ENCODE results near the gene TMED3.

Gene TMED3

DNA sequence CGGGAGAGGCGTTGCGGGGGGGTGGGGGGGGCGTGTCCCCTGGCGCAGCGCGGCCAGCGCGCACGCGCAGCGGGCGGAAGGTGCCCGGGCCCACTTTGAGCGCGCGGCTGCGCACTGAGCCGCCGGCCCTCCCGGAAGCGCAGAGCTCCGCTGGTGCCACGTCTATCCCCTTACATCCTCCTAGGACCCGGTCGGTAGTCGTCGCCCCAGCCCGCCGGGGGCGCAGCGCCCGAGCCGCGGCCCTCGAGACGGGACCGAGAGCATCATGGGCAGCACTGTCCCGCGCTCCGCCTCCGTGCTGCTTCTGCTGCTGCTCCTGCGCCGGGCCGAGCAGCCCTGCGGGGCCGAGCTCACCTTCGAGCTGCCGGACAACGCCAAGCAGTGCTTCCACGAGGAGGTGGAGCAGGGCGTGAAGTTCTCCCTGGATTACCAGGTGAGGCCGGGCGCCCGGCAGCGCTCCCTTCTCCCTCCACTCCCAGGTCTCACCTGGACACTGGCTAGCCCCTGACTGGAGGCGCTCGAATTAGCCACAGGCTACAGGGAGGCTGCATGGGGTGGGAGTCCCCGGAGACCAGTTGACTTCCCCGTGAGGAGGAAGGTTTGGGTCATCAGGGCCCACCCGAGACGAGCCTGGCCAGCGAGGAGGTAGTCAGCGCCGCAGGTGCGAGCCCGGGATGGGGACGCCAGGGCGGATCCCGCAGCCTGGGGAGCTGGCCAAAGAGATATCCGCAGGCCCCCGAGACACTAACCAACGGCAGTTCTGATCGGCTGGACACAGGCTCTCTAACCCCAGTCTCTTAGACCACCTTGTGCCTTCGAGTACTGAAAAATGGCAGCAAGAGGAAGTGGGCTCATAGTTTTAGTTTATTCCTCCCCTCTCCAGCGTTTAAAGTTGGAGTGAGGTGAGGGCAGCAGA lies at the start of gene TMED3:
Gene TMED3 (plus strand): TSS at position 128 of the 916 bp plus-strand sequence. CDS start 138 bp downstream, at position 266.
- DNase-seq, result peak; percentile 62 to 79 (median 69)

DNA sequence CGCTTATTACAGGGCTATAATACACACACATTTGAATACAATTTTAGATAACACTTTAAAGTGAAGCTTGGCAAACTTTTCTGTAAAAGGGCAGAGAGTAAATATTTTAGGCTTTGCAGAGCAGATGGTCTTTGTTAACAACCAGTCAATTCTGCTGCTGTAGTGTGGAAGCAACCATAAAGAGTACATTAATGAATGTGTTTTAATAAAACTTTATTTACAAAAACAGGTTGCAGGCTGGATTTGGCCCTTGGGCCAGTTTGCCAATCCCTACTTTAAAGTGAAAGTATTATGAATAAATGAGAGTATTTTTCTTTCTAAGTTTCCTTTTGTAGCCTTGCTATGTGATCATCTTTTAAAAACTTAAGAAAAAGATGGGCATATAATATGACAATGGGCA lies 49.1 kb upstream of the TMED3 start:
- no peak for DNase-seq

DNA sequence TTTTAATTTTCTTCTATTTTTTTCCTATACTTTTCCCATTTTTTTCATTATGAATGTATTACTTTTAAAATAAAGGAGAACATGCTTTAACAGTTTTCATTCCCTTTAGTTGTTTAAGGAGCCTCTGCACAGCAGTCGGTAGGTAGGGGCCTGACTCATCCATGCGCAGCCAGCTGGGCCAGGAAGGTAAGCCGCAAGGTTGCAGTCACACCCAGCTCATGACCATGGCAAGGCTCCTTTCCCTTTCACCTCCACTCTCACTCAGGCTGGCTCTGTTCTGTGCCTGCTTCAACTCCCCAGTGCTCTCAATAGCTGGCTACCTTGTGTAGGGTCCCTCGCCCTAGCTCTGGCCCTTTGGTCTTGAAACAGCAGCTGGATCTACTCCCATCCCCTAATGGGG lies 45.7 kb upstream of the TMED3 start:
- no peak for DNase-seq

DNA sequence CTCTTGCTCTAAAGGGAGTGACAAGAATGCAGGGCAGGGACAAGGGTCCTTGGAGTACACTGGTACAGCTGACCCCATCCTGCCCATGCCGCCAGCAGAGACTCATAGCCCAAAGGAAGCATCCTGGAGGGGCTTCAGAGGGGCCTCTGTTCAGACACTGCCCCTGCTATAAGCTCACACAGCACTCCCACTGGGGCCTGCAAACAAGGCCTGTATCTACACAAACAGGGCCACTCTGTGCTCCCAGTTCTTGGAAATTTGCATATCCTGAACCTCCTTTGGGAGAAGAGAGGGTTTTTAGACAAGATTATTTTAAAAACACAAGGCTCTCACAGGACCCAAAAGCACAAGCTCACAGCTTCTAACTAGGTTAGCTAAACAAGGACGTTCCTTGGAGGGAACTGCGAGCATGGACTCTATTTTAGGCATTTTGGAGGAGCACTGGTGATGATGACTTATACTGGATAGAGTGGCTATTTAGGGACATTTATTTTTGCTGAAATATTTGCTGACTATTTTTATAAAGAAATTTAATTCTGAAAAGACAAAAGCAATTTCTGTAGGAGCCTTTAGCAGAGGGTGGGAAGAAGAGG lies 44.8 kb upstream of the TMED3 start:
- no peak for DNase-seq

DNA sequence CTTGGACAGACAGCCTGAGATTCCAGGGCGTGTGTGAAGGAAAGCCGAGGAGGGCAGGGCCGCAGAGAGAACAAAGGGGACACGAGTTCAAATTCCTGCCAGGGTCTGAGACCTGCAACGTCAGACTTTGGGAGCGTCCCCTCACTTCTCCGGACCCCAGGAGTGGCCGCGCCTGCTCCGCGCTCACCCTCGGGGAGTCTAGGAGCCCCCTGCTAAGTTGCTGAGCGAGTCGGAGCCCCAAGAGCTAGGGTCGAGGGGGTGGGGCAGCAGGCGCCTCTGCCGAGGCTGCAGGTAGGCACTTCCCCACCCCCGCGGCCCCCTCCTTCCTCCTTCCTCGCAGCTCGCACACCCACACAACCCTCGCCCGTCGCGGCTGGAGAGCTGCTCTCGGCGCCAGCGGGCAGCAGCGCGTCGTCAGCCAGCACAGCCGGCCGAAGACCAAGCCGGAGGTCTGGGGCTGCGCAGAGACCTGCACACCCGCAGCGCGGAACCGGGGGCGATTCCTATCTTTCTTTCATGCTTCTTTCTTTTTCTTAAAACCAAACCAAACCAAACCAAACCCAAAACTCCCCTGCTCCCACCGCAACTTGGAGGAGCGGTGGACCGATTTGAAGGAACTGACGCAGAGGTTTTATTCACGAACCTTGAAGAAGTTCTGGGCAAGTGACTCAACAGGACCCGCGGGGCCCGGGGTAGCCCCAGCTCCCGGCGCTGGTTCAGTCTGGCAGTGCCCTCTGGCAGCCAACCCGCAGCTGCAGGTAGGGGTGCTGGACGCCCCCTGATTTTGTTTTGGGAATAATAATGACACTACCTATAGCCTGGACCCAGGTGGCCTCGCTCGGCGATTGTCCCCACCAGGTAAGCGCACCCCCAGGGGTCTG lies 28.3 kb upstream of the TMED3 start, which contains the start of gene ANKRD34C:
Gene ANKRD34C (plus strand): TSS at position 352 of the 881 bp plus-strand sequence. CDS start 10,563 bp downstream, outside the sequence.
- no peak for DNase-seq

DNA sequence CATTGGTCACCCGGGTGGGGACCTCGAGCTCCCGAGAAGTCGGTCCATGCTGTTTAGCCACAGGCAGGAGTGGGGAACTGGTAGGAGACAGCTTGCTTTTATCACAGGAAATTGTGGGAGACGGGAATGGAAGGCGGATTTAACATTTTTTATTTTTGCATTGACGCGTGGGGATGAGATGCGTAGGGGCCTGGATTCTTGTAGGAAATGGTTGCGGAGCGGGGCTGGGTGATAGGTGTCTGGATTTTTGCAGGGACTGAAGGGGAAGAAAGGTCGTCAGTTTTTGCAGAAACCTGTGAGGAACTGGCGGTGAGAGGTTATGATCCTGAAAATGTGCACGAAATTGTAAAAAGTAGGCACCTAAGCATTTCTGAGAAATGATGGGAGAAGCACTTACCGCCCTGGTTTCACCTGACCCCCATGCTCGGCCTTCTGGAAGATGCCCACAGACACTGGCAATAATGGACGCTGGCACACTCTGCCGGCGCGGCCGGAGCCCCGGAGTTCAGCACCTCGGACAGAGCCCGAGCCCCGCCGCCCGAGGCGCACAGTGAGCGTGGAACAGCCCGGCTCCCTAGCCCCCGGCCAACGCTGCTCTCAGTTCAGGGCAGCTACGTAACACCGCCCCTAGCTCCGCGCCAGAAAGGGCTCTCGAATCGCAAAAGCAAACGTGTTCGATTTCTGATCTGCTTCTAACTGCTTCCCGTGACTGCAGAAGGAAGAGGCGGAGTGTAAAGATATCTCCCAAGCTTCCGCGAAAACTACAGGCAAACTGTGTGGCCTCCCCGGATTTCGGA lies 27.5 kb upstream of the TMED3 start:
- DNase-seq, result peak in 2 of 6 experiments; percentile 1 to 6

DNA sequence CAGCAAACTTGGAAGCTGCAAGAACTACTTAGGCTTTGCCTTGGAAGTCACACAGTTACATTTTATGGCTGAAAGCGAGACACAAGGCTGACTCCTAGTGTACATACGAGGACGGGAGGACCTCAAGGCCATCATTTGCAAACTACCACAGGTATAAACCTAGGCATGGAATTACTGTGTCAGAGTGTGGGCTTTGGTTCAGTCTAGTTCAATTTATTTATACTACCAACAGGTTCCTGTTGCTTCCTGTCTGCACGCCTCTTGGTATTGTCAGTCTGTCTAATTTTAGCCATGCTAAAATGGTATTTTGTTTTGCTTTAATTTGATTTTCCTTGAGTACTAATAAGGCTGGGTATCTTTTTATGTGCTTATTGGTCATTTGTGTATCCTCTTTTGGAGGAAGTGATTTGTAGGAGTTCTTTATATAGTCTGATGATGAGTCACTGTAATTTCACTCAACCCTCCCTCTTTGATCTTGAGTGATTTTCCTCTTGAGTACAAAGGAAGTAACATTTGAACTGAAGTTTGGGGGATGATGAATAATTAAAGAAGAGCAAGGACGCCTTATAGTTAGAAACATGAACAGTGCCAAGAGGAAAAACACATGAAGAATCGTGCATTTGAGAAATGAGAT lies 20.2 kb upstream of the TMED3 start:
- DNase-seq, result no peak

DNA sequence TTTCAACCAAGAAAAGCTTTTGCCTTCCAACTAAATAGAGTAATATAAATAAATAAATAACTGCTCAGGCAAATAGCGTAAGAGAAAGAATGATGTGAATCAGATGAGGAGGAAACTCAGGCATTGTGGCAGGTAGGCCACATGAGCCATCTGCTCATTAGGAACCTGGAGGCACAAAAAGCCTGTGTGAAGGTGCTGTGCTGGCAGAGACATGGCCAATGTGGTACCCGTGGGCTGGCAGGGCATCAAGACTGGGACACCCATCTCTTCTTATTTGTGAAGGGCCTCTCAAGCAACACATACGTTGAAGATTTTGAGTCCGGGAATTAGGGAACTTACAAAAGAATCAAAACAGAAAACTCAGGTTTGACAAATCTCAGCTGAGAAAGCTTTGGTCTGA lies 18.9 kb upstream of the TMED3 start:
- DNase-seq, result no peak

DNA sequence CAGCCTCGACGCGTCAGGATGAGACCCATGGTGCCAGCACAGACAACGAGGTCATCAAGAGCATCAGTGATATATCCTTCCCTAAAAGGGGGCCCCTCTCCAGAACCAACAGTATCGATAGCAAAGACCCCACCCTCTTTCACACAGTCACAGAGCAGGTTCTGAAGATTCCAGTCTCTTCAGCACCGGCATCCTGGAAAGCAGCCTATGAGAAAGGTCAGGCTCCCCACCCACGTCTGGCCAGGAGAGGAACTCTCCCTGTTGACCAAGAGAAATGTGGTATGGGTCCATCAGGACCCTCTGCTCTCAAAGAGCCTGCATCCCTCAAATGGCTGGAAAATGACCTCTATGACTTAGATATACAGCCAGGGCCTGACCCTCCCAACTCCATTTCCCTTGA lies 16.8 kb upstream of the TMED3 start:
- no peak for DNase-seq

DNA sequence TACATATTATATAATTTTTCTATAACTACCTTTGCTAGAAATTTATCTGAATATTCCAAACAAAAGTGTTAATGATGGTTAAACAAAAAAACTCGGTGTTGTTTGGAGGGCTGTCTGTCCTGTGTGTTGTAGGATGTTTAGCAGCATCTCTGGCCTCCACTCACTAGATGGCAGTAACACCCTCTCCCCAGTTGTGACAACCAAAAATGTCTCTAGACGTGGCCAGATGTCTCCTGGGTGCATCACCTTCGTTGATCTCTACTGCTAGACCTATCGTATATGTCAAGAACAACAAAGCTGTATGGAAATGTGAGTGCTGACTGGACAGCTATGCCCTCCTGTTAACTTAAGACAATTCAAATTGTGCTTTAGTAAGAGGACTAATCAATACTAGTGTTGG lies 14.3 kb upstream of the TMED3 start:
- DNase-seq, result no peak

DNA sequence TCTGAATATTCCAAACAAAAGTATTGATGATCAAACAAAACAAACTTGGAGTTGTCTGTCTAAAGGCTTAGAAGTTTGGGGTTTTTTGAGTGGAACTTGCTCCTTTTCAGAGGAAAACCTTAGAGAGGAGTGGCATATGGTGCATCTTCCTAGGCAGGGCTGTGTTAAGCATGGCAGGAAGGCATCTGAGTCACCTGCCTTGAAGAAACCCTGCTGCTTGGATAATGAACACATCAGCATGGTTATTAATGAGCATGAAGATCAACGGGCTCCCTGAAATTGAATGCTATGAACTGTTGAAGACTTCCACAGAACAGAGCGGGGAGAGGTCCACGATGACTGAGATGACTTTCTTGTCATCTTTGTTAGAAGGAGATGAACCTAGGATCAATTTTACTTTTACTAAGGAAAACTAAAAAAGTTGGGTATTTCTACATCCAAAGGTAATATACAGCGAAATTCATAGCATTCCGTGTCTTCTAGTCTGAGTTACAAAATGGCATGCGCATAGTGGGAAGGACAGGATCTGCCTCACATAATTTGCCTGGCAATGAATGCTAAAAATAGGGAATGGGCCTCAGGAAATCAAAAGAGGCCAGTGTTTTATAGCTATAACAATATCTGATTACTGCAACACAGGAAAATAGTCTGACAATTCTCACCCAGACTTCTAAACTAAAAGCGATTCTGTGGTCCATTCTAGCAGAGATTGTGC lies 11.6 kb upstream of the TMED3 start:
- no peak for DNase-seq

DNA sequence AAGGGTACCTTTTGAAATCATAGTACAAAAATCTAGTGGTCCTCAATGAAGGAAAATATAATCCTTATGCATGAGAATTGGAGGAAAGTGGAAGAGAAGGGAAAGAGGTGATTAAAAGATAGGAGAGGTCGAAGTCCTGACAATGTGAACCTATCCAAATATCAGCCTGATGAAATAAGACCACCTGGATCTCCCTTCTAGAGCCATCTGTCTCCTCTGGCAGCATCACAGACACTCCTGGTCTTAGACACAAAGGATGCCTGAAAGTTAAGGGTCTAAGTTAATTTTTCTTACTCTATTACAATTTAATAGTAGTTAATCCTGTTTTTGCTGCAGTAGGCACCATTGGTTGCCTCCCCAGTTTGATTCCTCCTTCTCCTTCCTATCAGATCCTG lies 11.1 kb upstream of the TMED3 start:
- no peak for DNase-seq

DNA sequence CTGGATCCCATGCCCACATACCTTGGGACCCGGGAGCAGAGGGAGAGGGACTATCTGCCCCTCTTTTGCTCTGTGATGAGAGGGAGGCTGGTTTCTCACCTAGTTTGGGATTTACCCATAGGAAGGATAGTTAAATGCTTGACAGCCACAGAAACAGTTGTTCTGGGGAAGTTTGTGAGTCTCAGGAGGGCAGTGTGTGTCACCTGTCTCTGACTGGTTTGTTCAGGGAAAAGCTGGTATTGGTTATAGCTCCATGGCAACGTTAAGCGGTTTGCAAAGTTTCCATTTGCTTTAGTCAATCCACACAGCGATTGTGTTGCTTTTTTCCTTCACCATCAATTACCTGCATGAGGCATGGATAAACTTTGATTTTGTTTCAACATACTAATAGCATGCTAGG lies 3.7 kb upstream of the TMED3 start:
- no peak for DNase-seq

DNA sequence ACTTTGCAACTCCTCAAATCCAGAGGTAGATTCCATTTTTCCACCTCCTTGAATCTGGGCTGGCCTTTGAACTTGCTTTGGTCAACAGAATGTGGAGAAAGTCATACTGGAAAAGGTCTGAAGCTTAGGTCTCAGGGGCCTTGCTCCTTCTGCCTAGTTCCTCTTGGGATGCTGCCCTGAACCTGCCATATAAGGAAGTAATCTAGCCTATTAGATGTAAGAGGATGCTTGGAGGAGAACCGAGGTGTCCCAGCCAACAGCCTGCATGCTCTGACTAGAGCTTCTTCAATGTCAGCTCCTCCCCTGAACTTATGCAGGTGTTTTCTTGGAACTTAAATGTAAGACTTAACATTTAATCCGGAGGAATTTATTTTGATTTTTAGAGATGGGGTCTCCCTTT lies 2.0 kb upstream of the TMED3 start:
- DNase-seq, result no peak

DNA sequence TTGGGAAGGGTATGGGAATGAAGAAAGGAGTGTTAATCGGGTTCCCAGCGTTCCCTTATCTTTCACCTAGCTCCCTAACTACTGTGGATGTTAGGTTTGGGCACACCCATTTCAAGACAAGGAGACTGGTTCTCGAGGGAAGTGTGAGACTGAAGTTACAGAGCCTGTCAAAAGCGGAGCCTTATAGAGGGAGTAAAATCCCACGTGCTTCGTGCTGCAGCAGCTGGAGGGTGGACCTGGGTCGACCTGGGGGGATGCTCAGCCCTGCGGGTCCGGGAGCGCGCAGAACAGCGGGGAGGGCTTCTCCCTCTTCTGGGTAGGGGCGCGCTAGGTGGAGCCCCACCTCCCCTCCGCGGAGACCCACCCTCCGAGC lies 314 bp upstream of the TMED3 start:
- peak in 1 of 6 experiments; percentile 79 for DNase-seq

DNA sequence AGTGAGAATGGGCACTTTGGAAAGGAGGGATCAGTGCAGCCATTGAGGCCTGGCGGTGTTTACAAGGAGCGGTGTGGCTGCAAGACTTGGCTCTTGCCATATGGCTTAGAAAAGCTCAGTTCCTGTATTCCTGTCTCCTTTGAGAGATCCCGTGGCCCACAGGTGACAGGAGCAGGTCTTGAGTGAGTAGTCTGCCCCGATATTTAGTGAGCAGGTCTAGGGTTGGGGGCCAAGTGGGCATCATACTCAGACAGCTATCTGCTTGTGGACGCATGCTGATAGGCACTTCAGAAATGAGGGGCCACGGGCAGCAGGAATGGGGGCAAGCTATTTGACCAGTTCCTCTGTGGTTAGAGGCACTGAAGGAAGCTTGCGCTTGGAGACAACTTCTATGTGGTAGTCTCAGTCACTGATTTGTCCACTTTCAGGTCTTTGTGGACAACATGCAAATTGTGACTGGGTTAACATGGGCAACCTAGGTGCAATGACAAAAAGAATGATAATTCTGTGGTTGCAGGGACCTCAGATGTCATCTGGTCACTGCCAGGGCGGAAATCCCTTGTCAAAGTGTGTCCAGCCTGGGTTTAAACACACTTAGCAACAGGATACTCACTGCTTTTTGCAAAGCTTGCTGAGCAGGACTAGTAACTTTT lies 1.1 kb downstream of the TMED3 start:
- no peak for DNase-seq

DNA sequence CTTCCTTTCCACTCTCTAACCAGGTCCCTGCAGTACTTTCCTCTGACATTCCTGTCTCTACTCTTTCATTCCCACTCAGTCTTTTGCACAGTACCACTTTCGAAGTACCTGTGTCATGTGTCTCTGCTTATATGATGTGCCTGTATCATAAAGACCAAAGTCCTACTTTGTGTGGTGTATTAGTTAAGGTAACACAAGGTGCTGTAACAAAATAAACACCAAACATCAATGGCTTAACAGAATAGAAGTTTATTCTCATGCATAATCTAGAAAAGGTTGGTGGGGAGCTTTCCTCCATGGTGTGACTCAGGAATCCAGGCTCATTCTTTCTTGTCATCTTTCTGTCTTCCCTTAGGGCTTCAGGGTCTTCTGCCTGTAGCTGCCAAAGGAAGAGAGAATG lies 3.3 kb downstream of the TMED3 start:
- no peak for DNase-seq

DNA sequence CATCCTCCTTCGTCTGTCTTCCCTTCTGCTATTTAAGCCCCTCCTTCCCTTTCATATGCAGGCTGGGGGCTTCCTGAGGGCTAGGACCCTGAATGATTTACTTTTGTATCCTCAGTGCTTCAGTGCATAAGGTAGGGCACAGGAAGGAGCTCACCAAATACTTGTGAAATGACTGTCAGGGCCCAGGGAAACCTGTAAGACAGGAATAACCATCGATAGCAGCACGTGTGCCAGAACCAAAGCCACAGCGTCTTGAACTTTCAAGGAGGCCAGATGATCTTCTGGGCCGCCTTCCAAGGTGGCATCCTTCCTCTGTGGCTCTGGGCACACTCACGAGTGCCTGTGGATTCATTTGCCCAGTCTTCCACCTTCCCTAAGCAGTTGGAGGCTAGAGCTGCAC lies 3.9 kb downstream of the TMED3 start:
- DNase-seq, result no peak

DNA sequence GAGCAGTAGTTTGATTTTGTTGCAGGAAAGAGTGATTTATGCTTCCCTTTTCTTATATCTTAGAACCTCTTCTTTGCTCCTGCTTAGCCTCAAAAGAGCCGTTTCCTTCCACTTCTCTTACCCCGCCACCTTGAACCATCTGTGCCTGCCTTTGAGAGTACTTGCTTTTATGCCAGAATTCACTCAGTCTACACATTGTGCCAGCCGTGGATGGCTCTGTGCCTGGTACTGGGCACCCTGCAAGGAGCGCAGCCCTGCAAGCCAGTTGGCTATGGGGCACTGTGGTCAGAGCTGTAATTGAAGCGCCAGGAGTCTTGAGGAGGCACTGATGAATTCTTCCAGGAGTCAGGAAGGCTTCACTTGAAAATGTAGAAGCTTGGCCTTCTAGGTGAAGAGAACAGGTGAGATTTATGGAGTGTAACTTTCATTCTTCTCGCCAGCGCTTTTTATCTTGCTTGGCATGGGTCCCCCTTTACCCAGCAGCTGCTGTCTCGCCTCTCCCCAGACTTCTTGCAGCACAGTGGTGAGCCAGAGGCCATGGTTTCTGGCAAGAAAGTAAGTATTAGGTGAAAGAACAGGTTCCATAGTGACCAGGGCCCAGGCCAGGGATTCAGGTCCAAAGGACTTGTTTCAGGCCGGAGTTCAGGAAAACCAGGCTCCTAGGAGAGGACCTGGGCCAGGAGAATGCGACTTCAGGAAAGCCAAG lies 4.9 kb downstream of the TMED3 start:
- DNase-seq, result no peak

DNA sequence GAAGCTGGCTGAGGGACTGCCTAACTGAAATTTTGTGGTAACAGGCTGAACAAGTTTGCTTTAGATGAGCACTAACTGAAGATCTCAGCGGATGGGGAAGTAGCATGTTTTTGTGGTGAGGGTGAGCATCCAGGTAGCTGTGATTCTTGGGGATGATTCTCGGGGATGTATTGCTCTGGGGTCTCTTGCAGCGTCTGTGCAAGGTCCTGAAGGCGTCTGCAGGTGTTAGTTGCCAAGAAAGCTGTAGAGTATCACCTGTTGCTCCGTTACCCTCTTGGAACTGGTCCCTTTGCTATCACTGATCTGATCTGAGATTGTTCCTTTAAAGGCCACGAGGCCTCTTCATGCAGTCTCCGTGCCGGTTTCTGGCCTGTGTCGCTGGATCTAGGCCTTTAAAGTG lies 6.0 kb downstream of the TMED3 start:
- no peak for DNase-seq

Data from stimulated activated naive CD4-positive, alpha-beta T cell (primary cell).